Astrocyte (in vitro differentiated cells and primary cell): Measurements from ENCODE around the gene AUTS2. TPM values are rescaled to one million over a fixed set of nuclear protein-coding genes. Genes with fewer than 3 reads are reported as not detected.

Experiments used
- DNase-seq: peaks from one replicate; pipeline ENCODE4 v3.0.0-alpha.2; 2010; ENCODE audit warnings: low read depth
- FAIRE-seq: peaks from 2 replicates; lab custom pipeline; 2011; peaks lifted over from hg19 to GRCh38; lab: Jason Lieb, UNC
- H2AFZ ChIP-seq: 2 replicates; pipeline ENCODE4 v1.6.0; 2012; ENCODE audit warnings: low read depth, low read length, inconsistent platforms
- H3K27ac ChIP-seq: 2 replicates; pipeline ENCODE4 v1.5.1; 2011; ENCODE audit warnings: low read depth, low read length, inconsistent platforms
- H3K27me3 ChIP-seq: 2 replicates; pipeline ENCODE4 v1.6.0; 2011; ENCODE audit warnings: low read length, inconsistent platforms; ENCODE audit not compliant: insufficient read depth
- H3K36me3 ChIP-seq: 2 replicates; pipeline ENCODE4 v1.5.1; 2011; ENCODE audit warnings: low read length, inconsistent platforms; ENCODE audit not compliant: insufficient read depth
- H3K4me1 ChIP-seq: 2 replicates; pipeline ENCODE4 v1.5.1; 2011; ENCODE audit warnings: low read length, inconsistent platforms; ENCODE audit not compliant: insufficient read depth
- H3K4me2 ChIP-seq: 2 replicates; pipeline ENCODE4 v1.6.0; 2012; ENCODE audit warnings: low read length, inconsistent platforms
- H3K4me3 ChIP-seq: 2 replicates; pipeline ENCODE4 v1.5.1; 2011; ENCODE audit warnings: low read depth, mild to moderate bottlenecking, low read length, inconsistent platforms; ENCODE audit not compliant: insufficient read depth
- H3K79me2 ChIP-seq: 2 replicates; pipeline ENCODE4 v1.6.0; 2012; ENCODE audit warnings: mild to moderate bottlenecking, low read length, inconsistent platforms; ENCODE audit not compliant: insufficient read depth
- H3K9ac ChIP-seq: 2 replicates; pipeline ENCODE4 v1.6.0; 2012; ENCODE audit warnings: mild to moderate bottlenecking, low read length, inconsistent platforms
- H3K9me3 ChIP-seq: 2 replicates; pipeline ENCODE4 v1.5.1; 2012; ENCODE audit warnings: low read depth, mild to moderate bottlenecking, low read length, inconsistent platforms; ENCODE audit not compliant: insufficient read depth
- H4K20me1 ChIP-seq: 2 replicates; pipeline ENCODE4 v1.6.0; 2012; ENCODE audit warnings: low read length, inconsistent platforms; ENCODE audit not compliant: insufficient read depth
- H3K27ac Mint-ChIP-seq: one replicate; pipeline ENCODE4 v1.8.0; 2021; ENCODE audit warnings: mild to moderate bottlenecking, mixed read lengths; ENCODE audit not compliant: unreplicated experiment
- H3K27me3 Mint-ChIP-seq: one replicate; pipeline ENCODE4 v1.8.0; 2021; ENCODE audit warnings: low read depth, mixed read lengths; ENCODE audit not compliant: unreplicated experiment
- H3K36me3 Mint-ChIP-seq: one replicate; pipeline ENCODE4 v1.8.0; 2021; ENCODE audit warnings: low read depth, mixed read lengths; ENCODE audit not compliant: unreplicated experiment
- H3K4me1 Mint-ChIP-seq: one replicate; pipeline ENCODE4 v1.8.0; 2021; ENCODE audit warnings: low read depth, mixed read lengths; ENCODE audit not compliant: unreplicated experiment
- H3K4me3 Mint-ChIP-seq: one replicate; pipeline ENCODE4 v1.8.0; 2021; ENCODE audit warnings: mild to moderate bottlenecking, moderate library complexity, mixed read lengths; ENCODE audit not compliant: unreplicated experiment
- H3K9me3 Mint-ChIP-seq: one replicate; pipeline ENCODE4 v1.8.0; 2021; ENCODE audit warnings: mild to moderate bottlenecking, mixed read lengths; ENCODE audit not compliant: unreplicated experiment
- EZH2 ChIP-seq: IDR thresholded peaks from 2 replicates; pipeline ENCODE4 v1.6.1; 2012; ENCODE audit warnings: mild to moderate bottlenecking, low read length, inconsistent platforms; ENCODE audit not compliant: insufficient read depth
- total RNA-seq: library from RNA; stranded (reverse); gene quantifications from 2 replicates; pipeline ENCODE4 v1.2.1, GENCODE V29; 2021
- TF ChIP-seq, protein P1 (sequence below): IDR thresholded peaks from 2 replicates; pipeline ENCODE4 v1.5.1; 2011; ENCODE audit warnings: low read depth, mild to moderate bottlenecking, inconsistent platforms, low read length, moderate library complexity; ENCODE audit not compliant: insufficient read depth

Gene AUTS2
- total RNA-seq, 1 donor from 2014 or later = 73.2 TPM

DNA sequence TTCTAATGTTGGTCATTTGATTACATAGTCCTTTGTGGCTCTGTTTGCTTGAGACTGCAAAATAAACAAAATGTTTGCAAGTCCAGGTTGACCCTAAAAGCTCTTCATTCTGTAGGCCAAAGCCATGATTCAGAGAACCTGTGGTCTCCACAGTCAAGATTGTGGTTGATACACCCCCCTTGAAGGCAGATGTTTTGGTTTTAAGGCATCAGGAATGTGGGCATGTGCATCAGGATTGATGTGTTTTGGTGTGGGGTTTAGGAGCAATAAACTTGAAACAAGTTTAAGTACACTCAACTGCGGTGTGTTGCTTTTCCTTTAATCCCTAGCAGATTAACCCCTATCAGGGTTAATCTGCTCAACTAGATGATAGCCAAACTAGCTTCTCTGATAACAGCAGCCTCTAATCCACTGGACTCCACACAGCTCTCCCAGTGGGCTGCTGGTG is 1154.5 kb downstream of the AUTS2 start:
- peak; percentile 13 for FAIRE-seq
- H3K4me1 Mint-ChIP-seq = peaks cover 42% of the 10 kb centered on the region
- no peak overlapping the region for H3K4me3 ChIP-seq
- DNase-seq = peak; percentile 72
- H3K9ac ChIP-seq = no peak overlapping the region
- H3K79me2 ChIP-seq = peaks cover 69% of the 10 kb centered on the region
- H4K20me1 ChIP-seq = peaks cover 85% of the 10 kb centered on the region
- no peak overlapping the region for H3K4me3 Mint-ChIP-seq
- no peaks in the 10 kb centered on the region for H3K9me3 ChIP-seq
- H3K27ac Mint-ChIP-seq = no peak overlapping the region
- peaks cover 22% of the 10 kb centered on the region for H3K4me1 ChIP-seq
- no peaks in the 10 kb centered on the region for H3K36me3 Mint-ChIP-seq
- H3K27me3 Mint-ChIP-seq = no peaks in the 10 kb centered on the region
- H3K36me3 ChIP-seq = no peaks in the 10 kb centered on the region
- H3K4me2 ChIP-seq = peak overlapping the region; percentile 25
- TF ChIP-seq EZH2 = no peak
- TF ChIP-seq, protein P1, sequence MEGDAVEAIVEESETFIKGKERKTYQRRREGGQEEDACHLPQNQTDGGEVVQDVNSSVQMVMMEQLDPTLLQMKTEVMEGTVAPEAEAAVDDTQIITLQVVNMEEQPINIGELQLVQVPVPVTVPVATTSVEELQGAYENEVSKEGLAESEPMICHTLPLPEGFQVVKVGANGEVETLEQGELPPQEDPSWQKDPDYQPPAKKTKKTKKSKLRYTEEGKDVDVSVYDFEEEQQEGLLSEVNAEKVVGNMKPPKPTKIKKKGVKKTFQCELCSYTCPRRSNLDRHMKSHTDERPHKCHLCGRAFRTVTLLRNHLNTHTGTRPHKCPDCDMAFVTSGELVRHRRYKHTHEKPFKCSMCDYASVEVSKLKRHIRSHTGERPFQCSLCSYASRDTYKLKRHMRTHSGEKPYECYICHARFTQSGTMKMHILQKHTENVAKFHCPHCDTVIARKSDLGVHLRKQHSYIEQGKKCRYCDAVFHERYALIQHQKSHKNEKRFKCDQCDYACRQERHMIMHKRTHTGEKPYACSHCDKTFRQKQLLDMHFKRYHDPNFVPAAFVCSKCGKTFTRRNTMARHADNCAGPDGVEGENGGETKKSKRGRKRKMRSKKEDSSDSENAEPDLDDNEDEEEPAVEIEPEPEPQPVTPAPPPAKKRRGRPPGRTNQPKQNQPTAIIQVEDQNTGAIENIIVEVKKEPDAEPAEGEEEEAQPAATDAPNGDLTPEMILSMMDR = no peak
- no peaks in the 10 kb centered on the region for H3K9me3 Mint-ChIP-seq
- no peak overlapping the region for H2AFZ ChIP-seq
- H3K27ac ChIP-seq = no peak overlapping the region
- no peaks in the 10 kb centered on the region for H3K27me3 ChIP-seq

DNA sequence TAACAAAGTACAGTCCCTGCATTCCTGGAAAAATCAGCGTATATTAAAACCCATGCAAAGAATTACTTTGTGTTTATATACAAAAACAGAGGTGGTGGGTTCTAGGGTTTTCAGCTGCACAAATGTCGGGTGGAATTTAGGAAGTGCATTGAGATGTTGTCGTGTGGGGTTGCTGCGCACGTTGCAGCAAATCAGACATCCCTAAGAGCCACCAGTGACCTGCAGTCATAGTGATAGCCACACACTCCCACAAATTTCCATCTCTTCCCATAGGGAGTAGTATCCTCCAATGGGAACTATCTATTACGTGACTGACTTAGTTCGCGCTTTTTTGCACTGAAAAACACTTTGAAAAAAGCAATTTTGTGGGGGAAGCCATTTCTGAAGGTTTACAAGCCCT is 1158.5 kb downstream of the AUTS2 start:
- no peaks in the 10 kb centered on the region for H3K27me3 ChIP-seq
- H2AFZ ChIP-seq = no peak overlapping the region
- Mint-ChIP-seq H3K4me3 (no peak overlapping the region), H3K27ac (no peak overlapping the region), H3K4me1 (peaks cover 35% of the 10 kb centered on the region), H3K36me3 (peaks cover 4% of the 10 kb centered on the region), H3K27me3 (no peaks in the 10 kb centered on the region), H3K9me3 (no peaks in the 10 kb centered on the region)
- H3K4me3 ChIP-seq = no peak overlapping the region
- peaks cover 66% of the 10 kb centered on the region for H3K79me2 ChIP-seq
- TF ChIP-seq EZH2 = no peak
- TF ChIP-seq, protein P1 = no peak
- FAIRE-seq (no peak), DNase-seq (no peak)
- no peak overlapping the region for H3K4me2 ChIP-seq
- H3K4me1 ChIP-seq = peaks cover 13% of the 10 kb centered on the region
- H3K27ac ChIP-seq = no peak overlapping the region
- H4K20me1 ChIP-seq = peaks cover 85% of the 10 kb centered on the region
- H3K36me3 ChIP-seq = no peaks in the 10 kb centered on the region
- no peak overlapping the region for H3K9ac ChIP-seq
- H3K9me3 ChIP-seq = no peaks in the 10 kb centered on the region

DNA sequence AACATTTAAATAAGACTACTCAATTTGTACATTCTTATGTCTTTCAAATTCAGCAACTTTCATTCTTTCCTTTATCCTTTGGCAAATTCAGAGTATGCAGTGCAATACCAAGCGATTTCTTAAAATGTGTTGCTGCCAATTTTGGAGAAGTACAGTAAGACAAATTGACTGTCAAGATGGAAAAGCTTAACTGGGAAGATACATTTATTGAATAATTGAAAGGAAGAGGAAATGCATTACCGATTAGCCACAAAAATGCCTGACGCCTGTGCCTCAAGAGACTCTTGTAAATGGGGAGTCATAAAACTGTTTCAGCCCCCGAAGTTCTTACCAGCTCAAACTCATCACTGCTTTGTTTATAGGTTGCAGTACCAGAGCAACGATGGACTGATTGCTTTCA is 1160.4 kb downstream of the AUTS2 start:
- no peak overlapping the region for H3K27ac Mint-ChIP-seq
- Histone ChIP-seq H3K36me3 (no peaks in the 10 kb centered on the region), H3K4me1 (no peaks in the 10 kb centered on the region), H3K9me3 (no peaks in the 10 kb centered on the region), H3K4me2 (no peak overlapping the region), H3K79me2 (peaks cover 71% of the 10 kb centered on the region), H4K20me1 (peaks cover 85% of the 10 kb centered on the region), H2AFZ (no peak overlapping the region), H3K4me3 (no peak overlapping the region), H3K9ac (no peak overlapping the region), H3K27me3 (no peaks in the 10 kb centered on the region), H3K27ac (no peak overlapping the region)
- peaks cover 19% of the 10 kb centered on the region for H3K4me1 Mint-ChIP-seq
- TF ChIP-seq EZH2 = no peak
- TF ChIP-seq, protein P1 = no peak
- no peaks in the 10 kb centered on the region for H3K9me3 Mint-ChIP-seq
- no peak overlapping the region for H3K4me3 Mint-ChIP-seq
- H3K27me3 Mint-ChIP-seq = no peaks in the 10 kb centered on the region
- no peak for DNase-seq
- no peak for FAIRE-seq
- peaks cover 7% of the 10 kb centered on the region for H3K36me3 Mint-ChIP-seq
